GM21576 (cell line): ENCODE measurements around the gene PRPH.

Experiments
- ATAC-seq: cut with Tn5 transposase; IDR thresholded peaks from one replicate; pipeline ENCODE4 v1.9.1; 2021; ENCODE audit warnings: mild to moderate bottlenecking, moderate library complexity; ENCODE audit not compliant: unreplicated experiment

PRPH gene

GRCh38 chr12:49345051-49345824, 50.3 kb downstream of the PRPH start:
- no peak for ATAC-seq

- no peak for ATAC-seq
Observed at GRCh38 chr12:49345825-49346658, 51.1 kb downstream of the PRPH start.

- ATAC-seq, result no peak
Observed at GRCh38 chr12:49346659-49347310, 51.8 kb downstream of the PRPH start, which contains the start of gene DNAJC22. Gene DNAJC22, plus strand, starts transcription at chr12:49346888. Its CDS starts 1,985 bp downstream, at chr12:49348873.

- no peak for ATAC-seq
Observed at GRCh38 chr12:49347311-49348193, 52.6 kb downstream of the PRPH start.
